HepG2 (cell line): ENCODE data around the gene CDT1. TPM values are rescaled to one million over a fixed set of nuclear protein-coding genes. Genes with fewer than 3 reads are reported as not detected.

ENCODE experiments used
- ATAC-seq: fragments of 200-7000 bp; cut with Tn5 transposase; 3 replicates; pipeline ENCODE4 v1.9.1; 2020; ENCODE audit warnings: mild to moderate bottlenecking, moderate library complexity
- BruUV-seq: library from RNA; stranded (reverse); fragments of 400-500 nt; replicated peaks from 2 replicates; lab custom pipeline; 2021; lab: Mats Ljungman, UMichigan
- CTCF ChIA-PET: fragments of 300-600 bp; formaldehyde crosslinking; extraction: SDS; loops from one replicate; lab custom pipeline; 2021; ENCODE audit warnings: low total read pairs, inconsistent platforms, low intra/inter-chr PET ratio; lab: Yijun Ruan, JAX
- POLR2A ChIA-PET: fragments of 350-600 bp; sonication (Branson Sonifier 250); formaldehyde crosslinking; loops from one replicate; lab custom pipeline; 2020; ENCODE audit warnings: antibody characterized with exemption, inconsistent platforms; lab: Yijun Ruan, JAX
- DNase-seq: peaks from one replicate; pipeline ENCODE4 v3.0.0-alpha.2; 2015; ENCODE audit warnings: low spot score
- FAIRE-seq: peaks from 3 replicates; lab custom pipeline; 2011; peaks lifted over from hg19 to GRCh38; lab: Jason Lieb, UNC
- H2AFZ ChIP-seq: one replicate; pipeline ENCODE4 v1.6.1; 2011; ENCODE audit warnings: low read length, inconsistent platforms
- H3K27ac ChIP-seq: fragments of 300-600 bp; 3 replicates; pipeline ENCODE4 v1.8.0; 2011; ENCODE audit warnings: mixed run types, mild to moderate bottlenecking, mixed read lengths, low read length, inconsistent platforms; ENCODE audit not compliant: insufficient read depth; ENCODE audit errors: extremely low read length
- H3K27me3 ChIP-seq, 2 experiments: fragments of 200-600 bp in 1 of 2; 2 replicates in 1 of 2; 3 replicates in 1 of 2; pipeline versions ENCODE4 v1.6.0 to v1.8.0; 2011; ENCODE audit warnings: low read length in 2 of 2, mild to moderate bottlenecking in 2 of 2, moderate library complexity in 2 of 2, inconsistent platforms in 1 of 2; ENCODE audit not compliant: insufficient read depth in 2 of 2, control insufficient read depth in 1 of 2
- H3K36me3 ChIP-seq, 2 experiments: fragments of 200-600 bp in 1 of 2; replicated peaks in 1 of 2; 2 replicates in 1 of 2; 3 replicates in 1 of 2; pipeline versions ENCODE4 v1.5.1 to v1.8.0; 2011; ENCODE audit warnings: low read length in 2 of 2, inconsistent platforms in 1 of 2; ENCODE audit not compliant: insufficient read depth in 2 of 2, control insufficient read depth in 1 of 2
- H3K4me1 ChIP-seq: 2 replicates; pipeline ENCODE4 v1.5.1; 2012; ENCODE audit warnings: low read length, inconsistent platforms; ENCODE audit not compliant: insufficient read depth
- H3K4me2 ChIP-seq: 2 replicates; pipeline ENCODE4 v1.6.0; 2011; ENCODE audit warnings: low read depth, low read length, inconsistent platforms
- H3K4me3 ChIP-seq, 3 experiments: fragments of 200-600 bp in 1 of 3; sonication (generic), shearing (Covaris generic) in 1 of 3; replicated peaks in 1 of 3; 2 replicates each; pipeline ENCODE4 v1.5.1; 2011 to 2016; ENCODE audit warnings: low read length in 3 of 3, inconsistent platforms in 2 of 3, low read depth in 2 of 3, mild to moderate bottlenecking in 2 of 3, control low read depth in 1 of 3, mixed read lengths in 1 of 3; ENCODE audit not compliant: insufficient read depth in 1 of 3
- H3K79me2 ChIP-seq: one replicate; pipeline ENCODE4 v1.6.1; 2011; ENCODE audit warnings: low read length, inconsistent platforms; ENCODE audit not compliant: insufficient read depth
- H3K9ac ChIP-seq: 2 replicates; pipeline ENCODE4 v1.6.0; 2011; ENCODE audit warnings: mild to moderate bottlenecking, low read depth, low read length, inconsistent platforms; ENCODE audit not compliant: insufficient read depth
- H3K9me3 ChIP-seq: 2 replicates; pipeline ENCODE4 v1.5.1; 2012; ENCODE audit warnings: mild to moderate bottlenecking, low read length
- H4K20me1 ChIP-seq: 2 replicates; pipeline ENCODE4 v1.6.0; 2011; ENCODE audit warnings: inconsistent platforms, mild to moderate bottlenecking, low read length, moderate library complexity; ENCODE audit not compliant: insufficient read depth
- ARNTL ChIP-seq: sonication (generic); formaldehyde crosslinking; IDR thresholded peaks from 2 replicates; pipeline ENCODE4 v1.4.0; 2020; ENCODE audit warnings: mild to moderate bottlenecking, missing genetic modification reagents
- ATF7 ChIP-seq, 2 experiments: fragments of 450-650 bp in 1 of 2; sonication (generic) in 1 of 2; formaldehyde crosslinking in 1 of 2; IDR thresholded peaks; 2 replicates each; pipeline versions ENCODE4 v1.4.0 to v1.6.1; 2016 to 2020; ENCODE audit warnings: antibody characterized with exemption in 1 of 2, mild to moderate bottlenecking in 1 of 2, missing genetic modification reagents in 1 of 2
- ATRX ChIP-seq: sonication (generic); formaldehyde crosslinking; IDR thresholded peaks from 2 replicates; pipeline ENCODE4 v1.4.0; 2020; ENCODE audit warnings: missing genetic modification reagents, borderline replicate concordance
- BRD4 ChIP-seq: sonication (generic); formaldehyde crosslinking; IDR thresholded peaks from 2 replicates; pipeline ENCODE4 v1.4.0; 2020; ENCODE audit warnings: missing genetic modification reagents
- ELF1 ChIP-seq: sonication (generic); formaldehyde crosslinking; IDR thresholded peaks from 2 replicates; pipeline ENCODE4 v1.4.0; 2020; ENCODE audit warnings: missing genetic modification reagents
- HOXA5 ChIP-seq: sonication (generic); formaldehyde crosslinking; IDR thresholded peaks from 2 replicates; pipeline ENCODE4 v1.4.0; 2020; ENCODE audit warnings: missing genetic modification reagents
- MYC ChIP-seq: sonication (generic); formaldehyde crosslinking; IDR thresholded peaks from 2 replicates; pipeline ENCODE4 v1.9.0; 2021; ENCODE audit warnings: missing genetic modification reagents, borderline replicate concordance
- PAX8 ChIP-seq: sonication (generic); formaldehyde crosslinking; IDR thresholded peaks from 2 replicates; pipeline ENCODE4 v1.8.0; 2022; ENCODE audit warnings: mild to moderate bottlenecking, missing genetic modification reagents, borderline replicate concordance
- PCBP1 ChIP-seq: fragments of 200-400 bp; formaldehyde crosslinking; IDR thresholded peaks from 2 replicates; pipeline ENCODE4 v1.6.1; 2017; ENCODE audit warnings: mild to moderate bottlenecking, low read depth, low read length, borderline replicate concordance
- SALL1 ChIP-seq: sonication (generic); formaldehyde crosslinking; IDR thresholded peaks from 2 replicates; pipeline ENCODE4 v1.8.0; 2022; ENCODE audit warnings: mild to moderate bottlenecking, missing genetic modification reagents
- ZNF253 ChIP-seq: sonication (generic); formaldehyde crosslinking; IDR thresholded peaks from 2 replicates; pipeline ENCODE4 v1.8.0; 2022; ENCODE audit warnings: mild to moderate bottlenecking, missing genetic modification reagents, borderline replicate concordance
- ZNF510 ChIP-seq: sonication (generic); formaldehyde crosslinking; IDR thresholded peaks from 2 replicates; pipeline ENCODE4 v1.4.0; 2020; ENCODE audit warnings: low read depth, mild to moderate bottlenecking, missing genetic modification reagents
- ZNF557 ChIP-seq: sonication (generic); formaldehyde crosslinking; IDR thresholded peaks from 2 replicates; pipeline ENCODE4 v1.4.0; 2020; ENCODE audit warnings: missing genetic modification reagents
- ZNF709 ChIP-seq: sonication (generic); formaldehyde crosslinking; IDR thresholded peaks from 2 replicates; pipeline ENCODE4 v1.5.0; 2020; ENCODE audit warnings: mild to moderate bottlenecking, missing genetic modification reagents
- WGBS: methylation state at CpG from one replicate; pipeline ENCODE4 v1.1.6; 2017; ENCODE audit warnings: low lambda C conversion rate; 5-methylcytosine and 5-hydroxymethylcytosine counted together
- in situ Hi-C: cut with HindIII; loops from 2 replicates; pipeline ENCODE4 v1.10.0; 2017; ENCODE audit warnings: low pct_unique_long_range_greater_than_20kb; ENCODE audit not compliant: extremely low pct_ligation_motif_present
- intact Hi-C: fragments of 100-400 bp; cut with micrococcal nuclease; formaldehyde crosslinking; loops from one replicate; pipeline ENCODE4 v1.10.0; 2022; ENCODE audit not compliant: unreplicated experiment
- polyA plus RNA-seq, 8 experiments: library from polyadenylated mRNA; depleted of rRNA in 3 of 8; stranded (reverse) in 7 of 8; unstranded in 1 of 8; fragments of >200 nt; fragmentation: Illumina TruSeq in 4 of 8; extraction: Trizol in 4 of 8; gene quantifications; 2 replicates each; pipeline versions ENCODE4 v1.2.1 to v1.2.3, GENCODE V29; 2011 to 2016; ENCODE audit warnings: low read depth in 4 of 8, missing spikeins in 1 of 8, mixed read lengths in 1 of 8; ENCODE audit not compliant: insufficient read depth in 1 of 8
- total RNA-seq, 5 experiments: library from RNA; depleted of rRNA; stranded (reverse); fragments of >200 nt; fragmentation: Illumina TruSeq; extraction: Trizol; gene quantifications; 2 replicates each; pipeline ENCODE4 v1.2.3, GENCODE V29; 2016; ENCODE audit warnings: low read depth in 1 of 5
- TF ChIP-seq, protein P1 (sequence below): sonication (generic); formaldehyde crosslinking; IDR thresholded peaks from 2 replicates; pipeline ENCODE4 v1.8.1; 2023; ENCODE audit warnings: mild to moderate bottlenecking, inconsistent platforms, moderate library complexity, missing genetic modification reagents, borderline replicate concordance
- TF ChIP-seq, protein P2 (sequence below): sonication (generic); formaldehyde crosslinking; IDR thresholded peaks from 2 replicates; pipeline ENCODE4 v1.4.0; 2020; ENCODE audit warnings: missing genetic modification reagents

CDT1 gene
- total and polyA plus RNA-seq, 2 of the 13 experiments (the other 11 are each of a cell fraction or from before 2014, with no cell fraction given) = 23.1 to 23.8 TPM

DNA sequence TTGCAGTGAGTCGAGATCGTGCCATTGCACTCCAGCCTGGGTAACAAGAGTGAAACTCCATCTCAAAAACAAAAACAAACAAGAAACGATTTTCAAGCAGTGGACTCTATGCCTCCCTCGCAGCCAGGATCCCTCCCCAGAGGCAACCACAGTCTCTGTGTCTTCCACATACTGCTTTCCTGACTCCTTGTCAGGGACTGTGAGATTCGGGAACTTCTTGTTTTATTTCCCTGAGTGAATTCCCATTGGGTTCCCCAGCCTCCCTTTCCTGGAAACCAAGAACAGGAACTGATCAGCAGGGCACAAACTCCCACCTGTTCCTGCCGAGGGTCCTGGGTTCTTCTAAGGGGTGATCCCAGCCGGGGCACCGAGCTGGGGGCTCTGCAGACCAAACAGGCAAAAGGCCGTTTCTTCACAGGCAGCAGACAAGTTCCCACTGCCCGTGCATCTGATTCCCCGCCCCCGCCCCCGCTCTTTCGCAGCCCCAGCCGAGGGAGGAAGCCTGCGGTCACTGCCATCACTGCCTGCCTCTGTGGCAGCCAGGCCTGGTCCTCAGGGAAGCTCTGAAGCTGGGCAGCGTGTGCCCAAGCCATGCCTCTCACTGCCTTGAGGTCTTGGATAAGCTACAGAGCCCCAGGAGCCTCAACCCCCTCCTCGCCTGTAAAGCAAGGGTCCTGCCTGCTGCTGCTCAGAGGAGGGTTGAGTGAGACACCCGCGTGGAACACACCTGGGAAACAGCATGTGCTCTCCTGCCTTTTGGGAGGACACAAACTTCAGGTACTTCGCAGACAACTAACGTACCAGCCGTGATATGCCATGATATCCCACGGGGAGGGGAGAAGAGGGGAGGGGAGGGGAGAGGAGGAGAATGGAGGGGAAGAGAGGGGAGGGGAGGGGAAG is 13.0 kb upstream of the CDT1 start:
- H3K27me3 ChIP-seq = peaks cover 1 to 5% of the 10 kb centered on the region in 2 experiments; a peak in 3 of 5 replicates
- no TSS peak for BruUV-seq
- peaks cover 88% of the 10 kb centered on the region for H3K4me1 ChIP-seq
- H3K27ac ChIP-seq = no peak overlapping the region
- no peaks in the 10 kb centered on the region for H4K20me1 ChIP-seq
- FAIRE-seq = no peak
- peak overlapping the region; percentile 98 for H3K4me2 ChIP-seq
- H3K4me3 ChIP-seq = peak overlapping the region; percentile 45 to 62 (median 49)
- peak overlapping the region; percentile 71 for H2AFZ ChIP-seq
- peak overlapping the region; percentile 51; the same call in 1 of the 2 replicates for H3K9ac ChIP-seq
- intact Hi-C loops (no loop called here), in situ Hi-C loops (no loop called here)
- no peaks in the 10 kb centered on the region for H3K79me2 ChIP-seq
- ChIA-PET POLR2A (no interaction called here), CTCF (no interaction called here)
- peak; percentile 12 for ATAC-seq
- WGBS = 4% methylated on average over 20 of the region's 24 CpGs
- H3K36me3 ChIP-seq = no peaks in the 10 kb centered on the region
- no peak for DNase-seq
- no peaks in the 10 kb centered on the region for H3K9me3 ChIP-seq
- TF ChIP-seq PAX8 (CRISPR knock-in tag) (0 out of 2 replicates have a peak, but pooled peaks have one; percentile 51), SALL1 (CRISPR knock-in tag) (0 out of 2 replicates have a peak, but pooled peaks have one; percentile 27), ZNF709 (CRISPR knock-in tag) (0 out of 2 replicates have a peak, but pooled peaks have one; percentile 12), BRD4 (CRISPR knock-in tag) (0 out of 2 replicates have a peak, but pooled peaks have one; percentile 62), ZNF253 (CRISPR knock-in tag) (peak; percentile 28; the same call in 1 of the 2 replicates), MYC (peak; percentile 5; the same call in 1 of the 2 replicates), ATRX (CRISPR knock-in tag) (no peak), ZNF510 (CRISPR knock-in tag) (peak; percentile 72; the same call in 1 of the 2 replicates), ELF1 (CRISPR knock-in tag) (no peak), ATF7 (IDR thresholded peaks at IDR 0.05) (no peak), ATF7 (CRISPR knock-in tag; IDR thresholded peaks at IDR 0.05) (0 out of 2 replicates have a peak, but pooled peaks have one; percentile 27), HOXA5 (no peak), ARNTL (CRISPR knock-in tag) (0 out of 2 replicates have a peak, but pooled peaks have one; percentile 19), ZNF557 (CRISPR knock-in tag) (no peak), PCBP1 (0 out of 2 replicates have a peak, but pooled peaks have one; percentile 14)
- TF ChIP-seq, protein P1, sequence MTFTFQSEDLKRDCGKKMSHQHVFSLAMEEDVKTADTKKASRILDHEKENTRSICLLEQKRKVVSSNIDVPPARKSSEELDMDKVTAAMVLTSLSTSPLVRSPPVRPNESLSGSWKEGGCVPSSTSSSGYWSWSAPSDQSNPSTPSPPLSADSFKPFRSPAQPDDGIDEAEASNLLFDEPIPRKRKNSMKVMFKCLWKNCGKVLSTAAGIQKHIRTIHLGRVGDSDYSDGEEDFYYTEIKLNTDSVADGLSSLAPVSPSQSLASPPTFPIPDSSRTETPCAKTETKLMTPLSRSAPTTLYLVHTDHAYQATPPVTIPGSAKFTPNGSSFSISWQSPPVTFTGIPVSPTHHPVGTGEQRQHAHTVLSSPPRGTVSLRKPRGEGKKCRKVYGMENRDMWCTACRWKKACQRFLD (CRISPR knock-in tag) = 0 out of 2 replicates have a peak, but pooled peaks have one; percentile 35
- TF ChIP-seq, protein P2, sequence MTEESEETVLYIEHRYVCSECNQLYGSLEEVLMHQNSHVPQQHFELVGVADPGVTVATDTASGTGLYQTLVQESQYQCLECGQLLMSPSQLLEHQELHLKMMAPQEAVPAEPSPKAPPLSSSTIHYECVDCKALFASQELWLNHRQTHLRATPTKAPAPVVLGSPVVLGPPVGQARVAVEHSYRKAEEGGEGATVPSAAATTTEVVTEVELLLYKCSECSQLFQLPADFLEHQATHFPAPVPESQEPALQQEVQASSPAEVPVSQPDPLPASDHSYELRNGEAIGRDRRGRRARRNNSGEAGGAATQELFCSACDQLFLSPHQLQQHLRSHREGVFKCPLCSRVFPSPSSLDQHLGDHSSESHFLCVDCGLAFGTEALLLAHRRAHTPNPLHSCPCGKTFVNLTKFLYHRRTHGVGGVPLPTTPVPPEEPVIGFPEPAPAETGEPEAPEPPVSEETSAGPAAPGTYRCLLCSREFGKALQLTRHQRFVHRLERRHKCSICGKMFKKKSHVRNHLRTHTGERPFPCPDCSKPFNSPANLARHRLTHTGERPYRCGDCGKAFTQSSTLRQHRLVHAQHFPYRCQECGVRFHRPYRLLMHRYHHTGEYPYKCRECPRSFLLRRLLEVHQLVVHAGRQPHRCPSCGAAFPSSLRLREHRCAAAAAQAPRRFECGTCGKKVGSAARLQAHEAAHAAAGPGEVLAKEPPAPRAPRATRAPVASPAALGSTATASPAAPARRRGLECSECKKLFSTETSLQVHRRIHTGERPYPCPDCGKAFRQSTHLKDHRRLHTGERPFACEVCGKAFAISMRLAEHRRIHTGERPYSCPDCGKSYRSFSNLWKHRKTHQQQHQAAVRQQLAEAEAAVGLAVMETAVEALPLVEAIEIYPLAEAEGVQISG (CRISPR knock-in tag) = 0 out of 2 replicates have a peak, but pooled peaks have one; percentile 31
